WTC11 (cell line): ENCODE measurements around the gene STXBP3. TPM values are rescaled to one million over a fixed set of nuclear protein-coding genes. Genes with fewer than 3 reads are reported as not detected.

Experiments used
- ATAC-seq: fragments of 200-7000 bp; cut with Tn5 transposase; 2 replicates; pipeline ENCODE4 v1.10.0; 2021; ENCODE audit warnings: mild to moderate bottlenecking, moderate library complexity
- CTCF ChIA-PET: fragments of 300-600 bp; sonication (Branson Sonifier 250); formaldehyde crosslinking; loops from one replicate; lab custom pipeline; 2021; ENCODE audit warnings: antibody characterized with exemption; lab: Charles Lee
- POLR2A ChIA-PET: fragments of 350-600 bp; sonication (Branson Sonifier 250); formaldehyde crosslinking; loops from one replicate; lab custom pipeline; 2021; ENCODE audit warnings: antibody characterized with exemption; lab: Charles Lee
- DNase-seq: peaks from one replicate; pipeline ENCODE4 v3.0.0; 2021; ENCODE audit warnings: low spot score
- H3K27ac Mint-ChIP-seq: 2 replicates; pipeline ENCODE4 v1.8.0; 2021; ENCODE audit warnings: mixed read lengths
- H3K27me3 Mint-ChIP-seq: 2 replicates; pipeline ENCODE4 v1.8.0; 2021; ENCODE audit warnings: low read depth, mild to moderate bottlenecking, moderate library complexity, mixed read lengths
- H3K36me3 Mint-ChIP-seq: 2 replicates; pipeline ENCODE4 v1.8.0; 2021; ENCODE audit warnings: mixed read lengths
- H3K4me1 Mint-ChIP-seq: 2 replicates; pipeline ENCODE4 v1.8.0; 2022; ENCODE audit warnings: mixed read lengths
- H3K4me3 Mint-ChIP-seq: 2 replicates; pipeline ENCODE4 v1.8.0; 2021; ENCODE audit warnings: mild to moderate bottlenecking, moderate library complexity, mixed read lengths
- H3K9me3 Mint-ChIP-seq: 2 replicates; pipeline ENCODE4 v1.8.0; 2021; ENCODE audit warnings: mixed read lengths
- ATF3 ChIP-seq: sonication (generic); formaldehyde crosslinking; conservative IDR thresholded peaks from 2 replicates; pipeline ENCODE4 v1.8.1; 2022; ENCODE audit warnings: mild to moderate bottlenecking, missing genetic modification reagents
- EMX1 ChIP-seq: fragments of 250-450 bp; sonication (Bioruptor Pico); IDR thresholded peaks from 2 replicates; pipeline ENCODE4 v1.8.0; 2021; ENCODE audit warnings: mild to moderate bottlenecking
- FOXP1 ChIP-seq: sonication (generic); formaldehyde crosslinking; IDR thresholded peaks from 2 replicates; pipeline ENCODE4 v1.8.0; 2022; ENCODE audit warnings: missing genetic modification reagents, mild to moderate bottlenecking, moderate library complexity, borderline replicate concordance
- GABPB1 ChIP-seq: sonication (generic); formaldehyde crosslinking; IDR thresholded peaks from 2 replicates; pipeline ENCODE4 v1.8.1; 2023; ENCODE audit warnings: mild to moderate bottlenecking, missing genetic modification reagents
- GRHL2 ChIP-seq: fragments of 250-450 bp; sonication (Bioruptor Pico); IDR thresholded peaks from 2 replicates; pipeline ENCODE4 v1.8.0; 2022; ENCODE audit warnings: mild to moderate bottlenecking, moderate library complexity; ENCODE audit not compliant: insufficient replicate concordance, severe bottlenecking
- HMGA2 ChIP-seq: fragments of 250-450 bp; sonication (Bioruptor Pico); IDR thresholded peaks from 2 replicates; pipeline ENCODE4 v1.4.0; 2021; ENCODE audit warnings: mild to moderate bottlenecking, moderate library complexity
- JAZF1 ChIP-seq: fragments of 250-450 bp; sonication (Bioruptor Pico); IDR thresholded peaks from 2 replicates; pipeline ENCODE4 v1.9.0; 2021; ENCODE audit warnings: moderate library complexity, mild to moderate bottlenecking, inconsistent platforms
- SOX15 ChIP-seq: fragments of 250-450 bp; sonication (Bioruptor Pico); IDR thresholded peaks from 2 replicates; pipeline ENCODE4 v1.9.0; 2021; ENCODE audit warnings: mild to moderate bottlenecking
- STAT6 ChIP-seq: sonication (generic); formaldehyde crosslinking; conservative IDR thresholded peaks from 2 replicates; pipeline ENCODE4 v1.8.1; 2023; ENCODE audit warnings: mild to moderate bottlenecking, low read depth, missing genetic modification reagents, moderate library complexity
- TCF7 ChIP-seq: sonication (generic); formaldehyde crosslinking; IDR thresholded peaks from 2 replicates; pipeline ENCODE4 v1.8.0; 2022; ENCODE audit warnings: mild to moderate bottlenecking, low read depth, missing genetic modification reagents, moderate library complexity
- USF2 ChIP-seq: sonication (generic); formaldehyde crosslinking; IDR thresholded peaks from 2 replicates; pipeline ENCODE4 v1.8.1; 2023; ENCODE audit warnings: mild to moderate bottlenecking, missing genetic modification reagents, moderate library complexity
- ZNF138 ChIP-seq: sonication (generic); formaldehyde crosslinking; conservative IDR thresholded peaks from 2 replicates; pipeline ENCODE4 v1.8.1; 2022; ENCODE audit warnings: mild to moderate bottlenecking, moderate library complexity, missing genetic modification reagents
- ZNF263 ChIP-seq: sonication (generic); formaldehyde crosslinking; IDR thresholded peaks from 2 replicates; pipeline ENCODE4 v1.8.1; 2022; ENCODE audit warnings: low read depth, mild to moderate bottlenecking, moderate library complexity, missing genetic modification reagents
- ZNF281 ChIP-seq: sonication (generic); formaldehyde crosslinking; IDR thresholded peaks from 2 replicates; pipeline ENCODE4 v1.8.0; 2023; ENCODE audit warnings: mild to moderate bottlenecking, missing genetic modification reagents
- ZNF317 ChIP-seq: sonication (generic); formaldehyde crosslinking; IDR thresholded peaks from 2 replicates; pipeline ENCODE4 v1.8.1; 2023; ENCODE audit warnings: low read depth, mild to moderate bottlenecking, moderate library complexity, missing genetic modification reagents, borderline replicate concordance
- ZNF416 ChIP-seq: fragments of 250-450 bp; sonication (Bioruptor Pico); IDR thresholded peaks from 2 replicates; pipeline ENCODE4 v1.9.0; 2021; ENCODE audit warnings: mild to moderate bottlenecking, inconsistent platforms
- ZNF512 ChIP-seq: sonication (generic); formaldehyde crosslinking; IDR thresholded peaks from 2 replicates; pipeline ENCODE4 v1.8.1; 2022; ENCODE audit warnings: missing genetic modification reagents, borderline replicate concordance
- ZNF532 ChIP-seq: fragments of 250-450 bp; sonication (Bioruptor Pico); IDR thresholded peaks from 2 replicates; pipeline ENCODE4 v1.9.0; 2021; ENCODE audit warnings: mild to moderate bottlenecking, borderline replicate concordance
- total RNA-seq: library from RNA; stranded (reverse); gene quantifications from 3 replicates; pipeline ENCODE4 v1.2.3, GENCODE V29; 2021

Gene STXBP3
- total RNA-seq, 1 experiment from 2014 or later = 26.1 TPM

GRCh38 chr1:108742253-108742652, 4.2 kb upstream of the STXBP3 start:
- Mint-ChIP-seq H3K9me3 (no peaks in the 10 kb centered on the region), H3K4me3 (no peak overlapping the region), H3K4me1 (peaks cover 13% of the 10 kb centered on the region), H3K27me3 (peaks cover 16% of the 10 kb centered on the region), H3K36me3 (no peaks in the 10 kb centered on the region), H3K27ac (no peak overlapping the region)
- POLR2A ChIA-PET = no interaction called here
- CTCF ChIA-PET = no interaction called here
- no peak for TF ChIP-seq SOX15
- TF ChIP-seq GABPB1 (CRISPR knock-in tag) = no peak
- no peak for TF ChIP-seq ATF3 (CRISPR knock-in tag)
- no peak for TF ChIP-seq STAT6 (CRISPR knock-in tag)
- no peak for TF ChIP-seq HMGA2 (CRISPR knock-in tag)
- TF ChIP-seq ZNF138 (CRISPR knock-in tag) = no peak
- no peak for TF ChIP-seq TCF7
- DNase-seq = no peak
- ATAC-seq = no peak

GRCh38 chr1:108745980-108746381, 493 bp upstream of the STXBP3 start:
- H3K4me1 Mint-ChIP-seq = peaks cover 16% of the 10 kb centered on the region
- H3K36me3 Mint-ChIP-seq = no peaks in the 10 kb centered on the region
- H3K27ac Mint-ChIP-seq = peak overlapping the region; percentile 27; the same call in 1 of the 2 replicates
- ATAC-seq (no peak), DNase-seq (no peak)
- ChIA-PET CTCF (no interaction called here), POLR2A (no interaction called here)
- H3K9me3 Mint-ChIP-seq = no peaks in the 10 kb centered on the region
- H3K27me3 Mint-ChIP-seq = peaks cover 16% of the 10 kb centered on the region
- H3K4me3 Mint-ChIP-seq = peak overlapping the region; percentile 97
- no peak for TF ChIP-seq ZNF263
- TF ChIP-seq ATF3 (CRISPR knock-in tag) = no peak
- no peak for TF ChIP-seq ZNF532
- TF ChIP-seq GRHL2 (CRISPR knock-in tag) = no peak
- TF ChIP-seq FOXP1 (CRISPR knock-in tag) = no peak
- TF ChIP-seq ZNF281 = no peak
- TF ChIP-seq ZNF416 = no peak
- TF ChIP-seq TCF7 = no peak
- TF ChIP-seq EMX1 (CRISPR knock-in tag) = no peak
- TF ChIP-seq USF2 = no peak
- no peak for TF ChIP-seq JAZF1
- TF ChIP-seq ZNF317 (CRISPR knock-in tag) = no peak
- no peak for TF ChIP-seq ZNF512 (CRISPR knock-in tag)
- TF ChIP-seq STAT6 (CRISPR knock-in tag) = no peak
